Neural progenitor cell (in vitro differentiated cells): ENCODE data around the gene COL11A2. TPM values are rescaled to one million over a fixed set of nuclear protein-coding genes. Genes with fewer than 3 reads are reported as not detected.
A peak's percentile ranks its signal among the peaks of the same experiment; 100 is the strongest.
"Not testable (repeated sequence)": the region's sequence is repeated elsewhere in the genome, so short reads cannot be mapped to it uniquely, and the experiment has no call there.

Experiments used
- DNase-seq: peaks from one replicate; pipeline ENCODE4 v3.0.0-alpha.2; 2016; ENCODE audit warnings: low spot score
- H2AFZ ChIP-seq: fragments of 200-600 bp; sonication (generic); replicated peaks from 2 replicates; pipeline ENCODE4 v1.6.1; 2016; ENCODE audit warnings: antibody characterized with exemption
- H3F3A ChIP-seq: fragments of 200-600 bp; sonication (generic); 2 replicates; pipeline ENCODE4 v1.6.1; 2016; ENCODE audit warnings: antibody characterized with exemption, low read depth
- H3K27ac ChIP-seq: fragments of 200-600 bp; sonication (generic); 2 replicates; pipeline ENCODE4 v1.5.1; 2016; ENCODE audit warnings: mild to moderate bottlenecking
- H3K27me3 ChIP-seq: fragments of 200-600 bp; sonication (generic); 2 replicates; pipeline ENCODE4 v1.6.1; 2016; ENCODE audit warnings: mild to moderate bottlenecking, moderate library complexity
- H3K36me3 ChIP-seq: fragments of 200-600 bp; sonication (generic); 2 replicates; pipeline ENCODE4 v1.5.1; 2016
- H3K4me1 ChIP-seq: fragments of 200-600 bp; sonication (generic); 2 replicates; pipeline ENCODE4 v1.6.1; 2016; ENCODE audit warnings: mixed run types
- H3K4me2 ChIP-seq: fragments of 200-600 bp; sonication (generic); 2 replicates; pipeline ENCODE4 v1.6.1; 2016
- H3K4me3 ChIP-seq: fragments of 200-600 bp; sonication (generic); 2 replicates; pipeline ENCODE4 v1.5.1; 2016
- H3K79me2 ChIP-seq: fragments of 200-600 bp; sonication (generic); 2 replicates; pipeline ENCODE4 v1.6.1; 2016; ENCODE audit warnings: low read depth
- H3K9ac ChIP-seq: fragments of 200-600 bp; sonication (generic); 2 replicates; pipeline ENCODE4 v1.6.1; 2016
- H3K9me3 ChIP-seq: fragments of 200-600 bp; sonication (generic); 2 replicates; pipeline ENCODE4 v1.5.1; 2016; ENCODE audit warnings: low read depth
- H4K20me1 ChIP-seq: fragments of 200-600 bp; sonication (generic); 2 replicates; pipeline ENCODE4 v1.6.1; 2016; ENCODE audit warnings: low read depth
- H3K27ac Mint-ChIP-seq: 3 replicates; pipeline ENCODE4 v1.8.0; 2021; ENCODE audit warnings: mixed read lengths
- H3K27me3 Mint-ChIP-seq: 2 replicates; pipeline ENCODE4 v1.8.0; 2022; ENCODE audit warnings: low read depth, mild to moderate bottlenecking, inconsistent platforms, moderate library complexity, mixed read lengths; ENCODE audit not compliant: insufficient read depth
- H3K36me3 Mint-ChIP-seq: 3 replicates; pipeline ENCODE4 v1.8.0; 2021; ENCODE audit warnings: mixed read lengths
- H3K4me1 Mint-ChIP-seq: 3 replicates; pipeline ENCODE4 v1.8.0; 2021; ENCODE audit warnings: mixed read lengths
- H3K4me3 Mint-ChIP-seq: 3 replicates; pipeline ENCODE4 v1.8.0; 2021; ENCODE audit warnings: mild to moderate bottlenecking, moderate library complexity, mixed read lengths
- H3K9me3 Mint-ChIP-seq: 3 replicates; pipeline ENCODE4 v1.8.0; 2020; ENCODE audit warnings: mixed read lengths
- CTCF ChIP-seq: fragments of 200-600 bp; sonication (generic); IDR thresholded peaks from 2 replicates; pipeline ENCODE4 v1.5.1; 2017; ENCODE audit warnings: antibody characterized with exemption, mild to moderate bottlenecking
- EZH2 ChIP-seq: fragments of 200-600 bp; sonication (generic); IDR thresholded peaks from 2 replicates; pipeline ENCODE4 v1.6.1; 2017; ENCODE audit warnings: antibody characterized with exemption, mild to moderate bottlenecking, moderate library complexity
- EZH2phosphoT487 ChIP-seq: fragments of 200-600 bp; sonication (generic); IDR thresholded peaks from 2 replicates; pipeline ENCODE4 v1.6.1; 2017; ENCODE audit warnings: antibody characterized with exemption
- total RNA-seq: library from RNA; depleted of rRNA; stranded (reverse); fragments of >200 nt; gene quantifications from 2 replicates; pipeline ENCODE4 v1.2.3, GENCODE V29; 2015; ENCODE audit warnings: low replicate concordance

The COL11A2 gene
- total RNA-seq, 1 donor from 2014 or later: 0.49 TPM

GRCh38 chr6:33154349-33154748 lies 37.9 kb downstream of the COL11A2 start:
- H3K27ac ChIP-seq: no peak overlapping the region
- H3K27ac Mint-ChIP-seq: no peak overlapping the region
- H3F3A ChIP-seq: no peaks in the 10 kb centered on the region
- no peaks in the 10 kb centered on the region for H3K79me2 ChIP-seq
- H3K27me3 Mint-ChIP-seq: peaks cover 6% of the 10 kb centered on the region
- peaks cover 2% of the 10 kb centered on the region for H3K36me3 Mint-ChIP-seq
- H3K9ac ChIP-seq: no peak overlapping the region
- H3K4me1 Mint-ChIP-seq: no peaks in the 10 kb centered on the region
- DNase-seq: no peak
- H3K4me1 ChIP-seq: no peaks in the 10 kb centered on the region
- H3K36me3 ChIP-seq: no peaks in the 10 kb centered on the region
- no peak overlapping the region for H3K4me2 ChIP-seq
- H3K4me3 ChIP-seq: no peak overlapping the region
- peaks cover 3% of the 10 kb centered on the region for H3K27me3 ChIP-seq
- no peak overlapping the region for H3K4me3 Mint-ChIP-seq
- peaks cover 14% of the 10 kb centered on the region for H3K9me3 Mint-ChIP-seq
- no peak overlapping the region for H2AFZ ChIP-seq
- H4K20me1 ChIP-seq: no peaks in the 10 kb centered on the region
- no peaks in the 10 kb centered on the region for H3K9me3 ChIP-seq
- TF ChIP-seq CTCF (no peak), EZH2phosphoT487 (no peak), EZH2 (no peak)

GRCh38 chr6:33151050-33151449 lies 41.2 kb downstream of the COL11A2 start:
- H3F3A ChIP-seq: no peaks in the 10 kb centered on the region
- H3K4me1 ChIP-seq: no peaks in the 10 kb centered on the region
- H3K4me3 ChIP-seq: no peak overlapping the region
- no peak for DNase-seq
- H3K4me1 Mint-ChIP-seq: no peaks in the 10 kb centered on the region
- H3K27me3 ChIP-seq: peaks cover 7% of the 10 kb centered on the region
- no peaks in the 10 kb centered on the region for H3K79me2 ChIP-seq
- H3K27me3 Mint-ChIP-seq: peaks cover 2% of the 10 kb centered on the region
- H3K4me2 ChIP-seq: no peak overlapping the region
- TF ChIP-seq CTCF (no peak), EZH2phosphoT487 (no peak), EZH2 (no peak)
- no peak overlapping the region for H3K27ac Mint-ChIP-seq
- no peak overlapping the region for H3K9ac ChIP-seq
- no peaks in the 10 kb centered on the region for H3K36me3 ChIP-seq
- no peaks in the 10 kb centered on the region for H3K9me3 ChIP-seq
- peaks cover 14% of the 10 kb centered on the region for H3K9me3 Mint-ChIP-seq
- no peak overlapping the region for H3K27ac ChIP-seq
- H3K36me3 Mint-ChIP-seq: peaks cover 2% of the 10 kb centered on the region
- no peak overlapping the region for H2AFZ ChIP-seq
- H3K4me3 Mint-ChIP-seq: no peak overlapping the region
- H4K20me1 ChIP-seq: no peaks in the 10 kb centered on the region

- H3K9me3 Mint-ChIP-seq: peaks cover 14% of the 10 kb centered on the region
- not testable (repeated sequence) for H3K27me3 Mint-ChIP-seq, H3K79me2 ChIP-seq, H4K20me1 ChIP-seq, H3K27ac ChIP-seq, H3K27me3 ChIP-seq, H3K4me3 ChIP-seq, H3K36me3 ChIP-seq, H3K4me1 ChIP-seq, H3F3A ChIP-seq, DNase-seq, H3K4me2 ChIP-seq, H3K9ac ChIP-seq, H3K27ac Mint-ChIP-seq, H2AFZ ChIP-seq, H3K4me3 Mint-ChIP-seq, H3K36me3 Mint-ChIP-seq, H3K9me3 ChIP-seq, H3K4me1 Mint-ChIP-seq
Observed at GRCh38 chr6:33150560-33150959, 41.7 kb downstream of the COL11A2 start.

GRCh38 chr6:33147807-33148666 lies 44.2 kb downstream of the COL11A2 start:
- DNase-seq: peak; percentile 59
- no peaks in the 10 kb centered on the region for H4K20me1 ChIP-seq
- H3K27ac ChIP-seq: no peak overlapping the region

More at GRCh38 chr6:33147807-33148666, 44.2 kb downstream of the COL11A2 start:
- Mint-ChIP-seq H3K27me3 (peaks cover 5% of the 10 kb centered on the region), H3K4me3 (no peak overlapping the region), H3K36me3 (peaks cover 2% of the 10 kb centered on the region), H3K27ac (no peak overlapping the region), H3K9me3 (peaks cover 14% of the 10 kb centered on the region), H3K4me1 (no peaks in the 10 kb centered on the region)
- no peak overlapping the region for H3K4me2 ChIP-seq
- no peaks in the 10 kb centered on the region for H3K4me1 ChIP-seq
- no peaks in the 10 kb centered on the region for H3F3A ChIP-seq
- H3K27me3 ChIP-seq: peaks cover 7% of the 10 kb centered on the region
- H3K4me3 ChIP-seq: no peak overlapping the region
- TF ChIP-seq CTCF (peak; percentile 87), EZH2phosphoT487 (no peak)
- H2AFZ ChIP-seq: no peak overlapping the region
- H3K36me3 ChIP-seq: no peaks in the 10 kb centered on the region
- H3K79me2 ChIP-seq: no peaks in the 10 kb centered on the region
- H3K9ac ChIP-seq: no peak overlapping the region
- H3K9me3 ChIP-seq: no peaks in the 10 kb centered on the region
